ENCODE measurements around the gene PCSK5.
A peak's percentile ranks its signal among the peaks of the same experiment; 100 is the strongest.

PCSK5 gene

DNA sequence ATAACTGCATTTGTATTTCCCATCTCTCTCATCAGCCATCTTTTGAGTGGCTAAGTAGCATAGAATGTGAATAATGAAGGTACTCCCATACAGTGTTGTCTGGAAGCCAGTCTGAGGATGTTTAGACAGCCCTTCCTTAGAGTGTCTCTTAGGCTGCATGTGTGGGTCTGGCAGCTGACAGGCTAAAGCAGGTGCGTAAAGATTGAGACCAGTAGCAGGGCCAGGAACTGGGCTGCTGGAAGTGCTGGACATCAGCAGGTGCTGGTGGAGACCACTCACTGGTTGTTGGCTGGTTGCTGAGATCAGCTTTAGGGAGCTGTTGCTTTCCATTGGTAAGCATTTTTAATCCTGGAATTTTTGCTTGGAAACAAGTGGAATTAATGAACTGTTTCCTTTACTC lies 197.5 kb downstream of the PCSK5 start:
- Histone ChIP-seq H3K27me3 (ENCODE audit: control insufficient read depth, insufficient read depth, low read length) (no peaks in the 10 kb centered on the region), H3K36me3 (ENCODE audit: control insufficient read depth, insufficient read depth, low read length) (no peaks in the 10 kb centered on the region), H3K9ac (ENCODE audit: low read length) (no peak overlapping the region), H3K27ac (ENCODE audit: low read depth, low read length) (no peak overlapping the region), H3K4me3 (ENCODE audit: low read length) (no peak overlapping the region), H3K4me1 (ENCODE audit: control insufficient read depth, insufficient read depth, low read length) (no peaks in the 10 kb centered on the region)

GRCh38 chr9:76090330-76090729 lies 199.9 kb downstream of the PCSK5 start:
- no peak overlapping the region for H3K9ac ChIP-seq (ENCODE audit: low read length)
- H3K27me3 ChIP-seq (ENCODE audit: control insufficient read depth, insufficient read depth, low read length), result no peaks in the 10 kb centered on the region
- H3K4me3 ChIP-seq (ENCODE audit: low read length), result no peak overlapping the region
- peaks cover 3% of the 10 kb centered on the region for H3K36me3 ChIP-seq (ENCODE audit: control insufficient read depth, insufficient read depth, low read length)
- no peaks in the 10 kb centered on the region for H3K4me1 ChIP-seq (ENCODE audit: control insufficient read depth, insufficient read depth, low read length)
- no peak overlapping the region for H3K27ac ChIP-seq (ENCODE audit: low read depth, low read length)

DNA sequence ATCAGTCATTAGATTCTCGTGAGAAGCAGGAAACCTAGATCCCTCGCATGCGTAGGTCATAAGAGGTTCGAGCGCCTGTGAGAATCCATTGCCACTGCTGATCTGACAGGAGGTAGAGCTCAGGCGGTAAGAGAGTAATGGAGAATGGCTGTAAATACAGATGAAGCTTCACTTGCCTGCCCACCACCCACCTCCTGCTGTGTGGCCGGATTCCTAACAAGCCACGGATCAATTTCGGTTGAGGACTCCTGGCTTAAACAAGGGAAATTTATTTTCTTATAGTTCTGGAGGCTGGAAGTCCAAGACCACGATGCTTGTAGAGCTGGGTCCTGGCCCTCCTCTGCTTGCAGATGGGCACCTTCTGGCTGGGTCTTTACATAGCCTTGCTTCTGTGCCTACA lies 200.4 kb downstream of the PCSK5 start:
- H3K4me3 ChIP-seq (ENCODE audit: low read length), result no peak overlapping the region
- peaks cover 3% of the 10 kb centered on the region for H3K36me3 ChIP-seq (ENCODE audit: control insufficient read depth, insufficient read depth, low read length)
- no peak overlapping the region for H3K27ac ChIP-seq (ENCODE audit: low read depth, low read length)
- H3K9ac ChIP-seq (ENCODE audit: low read length), result no peak overlapping the region
- no peaks in the 10 kb centered on the region for H3K27me3 ChIP-seq (ENCODE audit: control insufficient read depth, insufficient read depth, low read length)
- H3K4me1 ChIP-seq (ENCODE audit: control insufficient read depth, insufficient read depth, low read length), result no peaks in the 10 kb centered on the region

DNA sequence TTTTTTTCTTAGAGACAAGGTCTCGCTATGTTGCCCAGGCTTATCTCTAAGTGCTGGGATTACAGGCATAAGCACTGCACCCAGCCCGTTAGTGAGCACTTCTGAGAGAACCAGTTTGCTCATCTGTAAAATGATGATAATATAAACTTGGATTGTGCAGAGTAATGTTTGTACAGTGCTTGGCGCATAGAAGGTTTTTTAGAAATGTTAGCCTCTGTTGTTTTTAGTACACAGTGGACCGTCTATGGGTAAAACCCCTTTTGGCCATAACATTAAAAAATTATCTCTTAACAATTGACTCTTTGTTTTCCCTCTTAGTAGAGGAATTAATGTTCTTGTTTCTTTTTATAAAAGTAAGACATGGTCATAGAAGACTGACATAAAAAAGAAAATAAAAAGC lies 202.1 kb downstream of the PCSK5 start:
- no peak overlapping the region for H3K27ac ChIP-seq (ENCODE audit: low read depth, low read length)

GRCh38 chr9:76095585-76095984 lies 205.1 kb downstream of the PCSK5 start:
- no peaks in the 10 kb centered on the region for H3K4me1 ChIP-seq (ENCODE audit: control insufficient read depth, insufficient read depth, low read length)
- H3K4me3 ChIP-seq (ENCODE audit: low read length), result no peak overlapping the region
- H3K36me3 ChIP-seq (ENCODE audit: control insufficient read depth, insufficient read depth, low read length), result peaks cover 5% of the 10 kb centered on the region
- no peaks in the 10 kb centered on the region for H3K27me3 ChIP-seq (ENCODE audit: control insufficient read depth, insufficient read depth, low read length)
- no peak overlapping the region for H3K9ac ChIP-seq (ENCODE audit: low read length)
- no peak overlapping the region for H3K27ac ChIP-seq (ENCODE audit: low read depth, low read length)

More for the DNA sequence above, 202.1 kb downstream of the PCSK5 start:
- peaks cover 5% of the 10 kb centered on the region for H3K36me3 ChIP-seq (ENCODE audit: control insufficient read depth, insufficient read depth, low read length)
- no peaks in the 10 kb centered on the region for H3K4me1 ChIP-seq (ENCODE audit: control insufficient read depth, insufficient read depth, low read length)
- H3K4me3 ChIP-seq (ENCODE audit: low read length), result no peak overlapping the region
- H3K27me3 ChIP-seq (ENCODE audit: control insufficient read depth, insufficient read depth, low read length), result no peaks in the 10 kb centered on the region
- H3K9ac ChIP-seq (ENCODE audit: low read length), result no peak overlapping the region

- H3K9ac ChIP-seq (ENCODE audit: low read length), result no peak overlapping the region
- no peaks in the 10 kb centered on the region for H3K27me3 ChIP-seq (ENCODE audit: control insufficient read depth, insufficient read depth, low read length)
- no peak overlapping the region for H3K27ac ChIP-seq (ENCODE audit: low read depth, low read length)
- H3K36me3 ChIP-seq (ENCODE audit: control insufficient read depth, insufficient read depth, low read length), result peaks cover 2% of the 10 kb centered on the region
- peaks cover 9% of the 10 kb centered on the region for H3K4me1 ChIP-seq (ENCODE audit: control insufficient read depth, insufficient read depth, low read length)
- no peak overlapping the region for H3K4me3 ChIP-seq (ENCODE audit: low read length)
These were observed 209.0 kb downstream of the PCSK5 start for GRCh38 chr9:76099516-76099915.

- H3K27me3 ChIP-seq (ENCODE audit: control insufficient read depth, insufficient read depth, low read length), result no peaks in the 10 kb centered on the region
- H3K4me1 ChIP-seq (ENCODE audit: control insufficient read depth, insufficient read depth, low read length), result peaks cover 9% of the 10 kb centered on the region
- no peak overlapping the region for H3K4me3 ChIP-seq (ENCODE audit: low read length)
- no peak overlapping the region for H3K9ac ChIP-seq (ENCODE audit: low read length)
- peaks cover 2% of the 10 kb centered on the region for H3K36me3 ChIP-seq (ENCODE audit: control insufficient read depth, insufficient read depth, low read length)
- H3K27ac ChIP-seq (ENCODE audit: low read depth, low read length), result peak overlapping the region; percentile 23
These were observed 210.6 kb downstream of the PCSK5 start for GRCh38 chr9:76101075-76101474.

DNA sequence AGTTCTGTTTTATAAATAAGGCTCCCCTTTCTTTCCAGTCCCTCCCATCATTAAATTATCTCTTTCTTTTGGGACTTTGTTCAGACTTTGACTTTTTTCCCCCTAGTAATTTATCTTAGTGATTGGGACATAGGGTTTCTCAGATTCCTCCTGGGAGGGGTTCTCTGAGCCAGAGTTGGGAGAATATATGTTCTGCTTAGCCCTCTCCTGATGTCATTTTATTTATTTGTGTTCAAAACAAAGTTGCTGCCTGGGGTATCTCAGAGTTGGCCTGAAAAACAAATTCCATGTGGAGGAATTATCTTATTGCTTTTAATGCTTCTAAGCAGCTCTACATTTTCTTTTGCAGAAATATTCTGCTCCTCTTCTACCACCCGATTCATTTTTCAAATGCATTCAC lies 211.0 kb downstream of the PCSK5 start:
- H3K4me3 ChIP-seq (ENCODE audit: low read length), result no peak overlapping the region
- H3K9ac ChIP-seq (ENCODE audit: low read length), result no peak overlapping the region
- peaks cover 2% of the 10 kb centered on the region for H3K36me3 ChIP-seq (ENCODE audit: control insufficient read depth, insufficient read depth, low read length)
- H3K4me1 ChIP-seq (ENCODE audit: control insufficient read depth, insufficient read depth, low read length), result peaks cover 9% of the 10 kb centered on the region
- H3K27ac ChIP-seq (ENCODE audit: low read depth, low read length), result peak overlapping the region; percentile 23
- no peaks in the 10 kb centered on the region for H3K27me3 ChIP-seq (ENCODE audit: control insufficient read depth, insufficient read depth, low read length)

DNA sequence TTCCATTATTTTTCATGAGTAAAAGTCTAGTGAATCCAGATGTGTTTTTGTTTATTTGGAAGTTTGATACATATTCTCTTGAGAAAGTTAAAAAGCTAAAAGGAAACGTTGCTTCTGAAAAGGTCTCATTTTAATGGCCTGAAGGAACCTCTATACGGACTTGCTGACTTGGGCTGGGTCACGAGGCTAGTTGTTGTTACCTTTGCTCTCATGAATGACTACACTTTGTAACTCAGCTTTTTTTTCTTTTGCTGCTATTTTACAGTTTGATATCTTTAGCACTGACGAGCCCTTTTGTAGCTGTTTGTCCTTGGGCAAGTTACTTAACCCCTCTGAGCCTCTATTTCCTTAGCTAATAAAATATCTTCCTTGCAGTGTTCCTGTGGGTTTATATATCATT lies 211.5 kb downstream of the PCSK5 start:
- Histone ChIP-seq H3K4me3 (ENCODE audit: low read length) (no peak overlapping the region), H3K4me1 (ENCODE audit: control insufficient read depth, insufficient read depth, low read length) (peaks cover 9% of the 10 kb centered on the region), H3K27me3 (ENCODE audit: control insufficient read depth, insufficient read depth, low read length) (no peaks in the 10 kb centered on the region), H3K36me3 (ENCODE audit: control insufficient read depth, insufficient read depth, low read length) (peaks cover 2% of the 10 kb centered on the region), H3K9ac (ENCODE audit: low read length) (no peak overlapping the region), H3K27ac (ENCODE audit: low read depth, low read length) (no peak overlapping the region)

DNA sequence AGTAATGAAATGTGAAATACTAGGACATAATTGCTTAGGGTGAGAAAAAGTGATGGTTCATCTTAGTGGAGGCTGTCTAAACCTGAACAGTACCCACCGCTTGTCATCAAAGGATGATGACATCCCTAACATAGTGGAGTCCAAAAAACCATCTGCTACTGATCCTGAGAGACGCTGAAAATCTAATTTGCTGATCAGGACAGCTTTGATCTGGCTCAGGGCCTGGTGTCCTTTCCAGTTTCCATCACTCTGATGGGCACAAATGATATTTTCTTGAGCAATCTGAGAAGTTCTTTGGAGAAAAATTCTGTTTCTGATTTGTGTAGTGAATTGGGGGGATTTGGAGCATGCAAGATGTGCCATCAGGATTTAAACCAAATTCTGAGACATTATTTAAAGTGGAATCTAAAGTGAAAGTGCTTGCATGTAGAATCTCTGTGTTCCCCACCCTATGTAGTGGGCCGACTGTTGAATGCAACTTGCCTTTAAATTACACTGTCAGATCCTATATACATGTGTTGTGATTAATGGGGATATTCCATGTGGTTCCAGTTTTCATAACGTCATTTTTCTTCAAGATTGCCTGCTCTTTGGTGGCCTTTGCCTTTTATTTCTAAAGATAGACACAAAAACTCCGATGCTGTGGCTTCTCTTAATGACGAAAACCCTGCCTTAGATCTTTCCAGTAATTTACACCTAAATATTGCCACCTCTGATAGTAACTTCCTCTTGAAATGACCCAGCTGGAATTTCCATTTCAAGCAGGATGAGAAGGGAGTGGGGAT lies 213.2 kb downstream of the PCSK5 start:
- H3K4me3 ChIP-seq (ENCODE audit: low read length), result no peak overlapping the region
- no peaks in the 10 kb centered on the region for H3K27me3 ChIP-seq (ENCODE audit: control insufficient read depth, insufficient read depth, low read length)
- H3K9ac ChIP-seq (ENCODE audit: low read length), result no peak overlapping the region
- H3K4me1 ChIP-seq (ENCODE audit: control insufficient read depth, insufficient read depth, low read length), result peaks cover 9% of the 10 kb centered on the region
- no peaks in the 10 kb centered on the region for H3K36me3 ChIP-seq (ENCODE audit: control insufficient read depth, insufficient read depth, low read length)
- no peak overlapping the region for H3K27ac ChIP-seq (ENCODE audit: low read depth, low read length)

DNA sequence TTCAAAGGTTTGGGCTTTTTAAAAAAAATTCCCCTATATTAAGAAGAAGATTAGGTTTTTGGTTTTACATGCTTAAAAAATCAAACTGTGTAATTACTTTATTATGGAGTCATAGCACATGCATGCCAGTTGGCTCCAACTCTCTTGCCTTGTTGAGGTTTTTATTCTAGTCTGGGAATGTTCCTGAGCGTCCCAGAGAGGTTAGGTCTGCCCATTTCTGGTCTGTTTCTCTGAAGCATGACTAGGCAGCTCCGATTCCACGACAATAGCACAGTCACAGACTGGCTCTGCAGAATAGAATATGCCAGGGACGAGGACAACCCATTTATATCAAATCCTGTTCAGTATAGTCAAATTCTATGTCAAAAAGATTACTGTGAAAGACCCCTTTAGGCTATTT lies 217.0 kb downstream of the PCSK5 start:
- Histone ChIP-seq H3K36me3 (ENCODE audit: control insufficient read depth, insufficient read depth, low read length) (peaks cover 2% of the 10 kb centered on the region), H3K4me1 (ENCODE audit: control insufficient read depth, insufficient read depth, low read length) (peaks cover 3% of the 10 kb centered on the region), H3K9ac (ENCODE audit: low read length) (no peak overlapping the region), H3K27ac (ENCODE audit: low read depth, low read length) (no peak overlapping the region), H3K4me3 (ENCODE audit: low read length) (no peak overlapping the region), H3K27me3 (ENCODE audit: control insufficient read depth, insufficient read depth, low read length) (no peaks in the 10 kb centered on the region)

DNA sequence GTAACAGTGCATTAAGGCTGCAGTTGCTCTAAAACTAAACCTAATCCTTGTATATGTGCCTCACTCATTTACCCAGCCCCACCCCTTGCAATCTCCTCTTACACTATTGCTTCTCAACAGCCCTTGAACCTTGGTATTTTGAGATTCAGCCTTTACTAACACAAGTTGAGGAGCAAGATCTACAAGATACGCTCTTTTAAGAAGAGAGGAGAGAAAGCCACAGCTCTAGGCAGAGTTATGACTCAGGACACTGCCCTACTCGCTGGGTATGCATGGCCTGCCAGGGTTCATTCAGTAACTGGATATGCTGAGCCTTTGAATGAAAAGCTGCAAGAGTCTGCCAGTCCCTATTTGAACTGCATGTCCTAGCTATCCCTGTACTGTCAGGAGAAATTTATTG lies 219.5 kb downstream of the PCSK5 start:
- Histone ChIP-seq H3K27me3 (ENCODE audit: control insufficient read depth, insufficient read depth, low read length) (no peaks in the 10 kb centered on the region), H3K27ac (ENCODE audit: low read depth, low read length) (no peak overlapping the region), H3K36me3 (ENCODE audit: control insufficient read depth, insufficient read depth, low read length) (peaks cover 2% of the 10 kb centered on the region), H3K4me3 (ENCODE audit: low read length) (no peak overlapping the region), H3K9ac (ENCODE audit: low read length) (no peak overlapping the region), H3K4me1 (ENCODE audit: control insufficient read depth, insufficient read depth, low read length) (no peaks in the 10 kb centered on the region)

- Histone ChIP-seq H3K4me1 (ENCODE audit: control insufficient read depth, insufficient read depth, low read length) (peaks cover under 1% of the 10 kb centered on the region), H3K27ac (ENCODE audit: low read depth, low read length) (no peak overlapping the region), H3K27me3 (ENCODE audit: control insufficient read depth, insufficient read depth, low read length) (no peaks in the 10 kb centered on the region), H3K4me3 (ENCODE audit: low read length) (no peak overlapping the region), H3K9ac (ENCODE audit: low read length) (no peak overlapping the region), H3K36me3 (ENCODE audit: control insufficient read depth, insufficient read depth, low read length) (peaks cover 2% of the 10 kb centered on the region)
These were observed 221.7 kb downstream of the PCSK5 start for GRCh38 chr9:76112151-76112550.

Data from rectal smooth muscle tissue (tissue), 1 donor.